Adrenal gland (tissue), 5 donors: ENCODE results near the gene UBE2D3.

Experiments
- CTCF ChIP-seq, 6 experiments: fragments of 450-650 bp in 4 of 6; fragments of 200-600 bp in 2 of 6; sonication (generic) in 1 of 6; IDR thresholded peaks; 1 replicate in 5 of 6; 2 replicates in 1 of 6; pipeline versions ENCODE4 v1.5.1 to v1.8.0; 2016 to 2021; ENCODE audit warnings: antibody characterized with exemption in 6 of 6, mild to moderate bottlenecking in 2 of 6, moderate library complexity in 1 of 6
- POLR2A ChIP-seq, 2 donors: fragments of 450-650 bp; IDR thresholded peaks; one replicate each; pipeline ENCODE4 v1.6.1; 2017; ENCODE audit warnings: antibody characterized with exemption in 2 of 2, mild to moderate bottlenecking in 2 of 2, moderate library complexity in 1 of 2
- donor health status: DM: no; HTN: no; CAD: no.

- TF ChIP-seq CTCF (IDR thresholded peaks at IDR 0.05): no peak
- TF ChIP-seq POLR2A (IDR thresholded peaks at IDR 0.05): no peak
These were observed 66.1 kb downstream of the UBE2D3 start for GRCh38 chr4:102761296-102761701.
